ENCODE data around the gene FBP2.

DNA sequence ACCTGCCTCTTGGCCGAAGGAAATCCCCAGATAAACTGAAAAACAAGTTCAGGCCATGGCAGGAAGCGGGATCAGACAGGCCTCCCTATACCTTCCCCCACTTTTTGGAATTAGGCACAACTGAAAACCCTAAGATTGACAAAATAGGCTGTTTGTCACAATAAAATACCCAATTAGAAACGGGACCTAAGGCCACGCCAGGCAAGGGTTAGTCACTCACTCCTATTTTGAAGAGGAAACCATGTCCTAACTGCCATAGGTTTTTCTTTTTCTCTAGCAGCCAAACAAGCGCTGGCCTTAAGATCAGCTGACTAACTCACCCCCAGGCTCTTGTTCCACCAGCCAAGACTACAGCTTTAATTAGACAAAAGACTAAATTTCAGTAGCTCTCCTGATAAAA lies 11.9 kb downstream of the FBP2 start:
- TF ChIP-seq, protein P1, sequence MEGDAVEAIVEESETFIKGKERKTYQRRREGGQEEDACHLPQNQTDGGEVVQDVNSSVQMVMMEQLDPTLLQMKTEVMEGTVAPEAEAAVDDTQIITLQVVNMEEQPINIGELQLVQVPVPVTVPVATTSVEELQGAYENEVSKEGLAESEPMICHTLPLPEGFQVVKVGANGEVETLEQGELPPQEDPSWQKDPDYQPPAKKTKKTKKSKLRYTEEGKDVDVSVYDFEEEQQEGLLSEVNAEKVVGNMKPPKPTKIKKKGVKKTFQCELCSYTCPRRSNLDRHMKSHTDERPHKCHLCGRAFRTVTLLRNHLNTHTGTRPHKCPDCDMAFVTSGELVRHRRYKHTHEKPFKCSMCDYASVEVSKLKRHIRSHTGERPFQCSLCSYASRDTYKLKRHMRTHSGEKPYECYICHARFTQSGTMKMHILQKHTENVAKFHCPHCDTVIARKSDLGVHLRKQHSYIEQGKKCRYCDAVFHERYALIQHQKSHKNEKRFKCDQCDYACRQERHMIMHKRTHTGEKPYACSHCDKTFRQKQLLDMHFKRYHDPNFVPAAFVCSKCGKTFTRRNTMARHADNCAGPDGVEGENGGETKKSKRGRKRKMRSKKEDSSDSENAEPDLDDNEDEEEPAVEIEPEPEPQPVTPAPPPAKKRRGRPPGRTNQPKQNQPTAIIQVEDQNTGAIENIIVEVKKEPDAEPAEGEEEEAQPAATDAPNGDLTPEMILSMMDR (IDR thresholded peaks at IDR 0.05): no peak
- TF ChIP-seq POLR2A (IDR thresholded peaks at IDR 0.05): no peak
- no peak for TF ChIP-seq EP300 (IDR thresholded peaks at IDR 0.05)
